Left cardiac atrium (tissue), 4 donors: ENCODE data around the gene RALB. TPM values are rescaled to one million over a fixed set of nuclear protein-coding genes. Genes with fewer than 3 reads are reported as not detected.
"Not testable (repeated sequence)": the region's sequence is repeated elsewhere in the genome, so short reads cannot be mapped to it uniquely, and the experiment has no call there.

Source experiments
- ATAC-seq, 2 donors: fragments of 200-7000 bp; cut with Tn5 transposase; one replicate each; pipeline ENCODE4 v1.9.1; 2020; ENCODE audit warnings: mild to moderate bottlenecking in 2 of 2, moderate library complexity in 2 of 2
- DNase-seq: peaks from one replicate; pipeline ENCODE4 v3.0.0-alpha.2; 2020
- intact Hi-C, 2 donors: fragments of 100-400 bp; cut with DNase I; formaldehyde crosslinking; loops; one replicate each; pipeline versions ENCODE4 v1.14.1 to v1.15.1; 2022 to 2023
- total RNA-seq, 2 donors: library from RNA; stranded (reverse); fragmentation: NEBNext Ultra II Directional; extraction: Animal tissue kit (Norgen Biotek cat#: 25700); gene quantifications; one replicate each; pipeline ENCODE4 v1.2.1, GENCODE V29; 2021
- donor health status: DM: no; HTN: yes; CAD: no.
- donor health status: DM: no; HTN: yes; CAD: no; lungs with severe emphysema.
- donor health status: DM: yes; HTN: yes; CAD: no.
- donor health status: Dilated cardiomyopathy.

The RALB gene
- total RNA-seq, 2 donors from 2014 or later = 52.5 to 54.7 TPM

DNA sequence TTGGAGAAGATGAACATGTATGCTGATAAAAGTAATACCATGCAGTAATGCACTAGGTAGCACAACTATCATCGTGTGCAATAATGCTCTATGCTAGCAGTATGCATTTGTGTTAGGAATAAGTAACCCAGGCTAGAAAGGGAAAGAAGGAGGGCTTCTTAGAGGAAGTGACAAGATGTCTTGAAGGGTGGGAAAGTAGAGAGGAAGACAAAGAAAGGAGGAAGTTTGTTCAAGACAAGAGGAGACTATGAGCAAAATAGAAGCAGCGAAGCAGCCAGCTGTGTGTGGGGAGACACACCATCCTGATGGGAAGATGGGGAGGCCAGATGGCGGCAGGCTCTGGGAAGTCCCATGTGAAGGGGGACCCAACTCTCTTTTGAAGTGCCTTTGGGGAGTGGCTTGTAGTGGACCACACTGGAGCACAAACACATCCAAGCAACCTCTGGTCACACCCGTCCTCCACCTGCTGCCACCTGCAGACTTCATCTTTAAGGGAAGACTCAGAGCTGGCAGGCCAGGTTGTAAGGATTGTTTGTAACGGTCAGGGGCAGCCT lies 53.4 kb downstream of the RALB start:
- no peak for ATAC-seq
- DNase-seq = no peak
- intact Hi-C loops = no loop called here

DNA sequence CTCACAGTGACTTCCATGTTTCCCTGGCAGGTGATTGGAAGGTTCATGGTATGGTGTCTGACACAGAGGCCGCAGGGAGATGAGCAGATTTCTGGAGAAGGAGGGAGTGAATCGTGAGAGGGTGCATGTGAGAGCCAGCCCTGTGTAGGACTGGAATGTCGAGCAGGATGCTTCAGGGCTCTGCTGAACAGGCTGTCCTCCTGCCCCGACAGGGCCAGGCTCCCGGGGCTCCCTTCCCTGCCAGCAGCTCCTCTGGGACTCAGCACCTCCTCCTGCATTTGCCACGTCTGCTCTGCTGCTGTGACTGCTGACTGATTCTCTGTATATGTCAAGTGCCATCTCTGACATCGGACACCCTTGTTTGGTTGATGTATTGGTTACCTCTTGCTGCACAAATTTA lies 54.8 kb downstream of the RALB start:
- ATAC-seq (no peak), DNase-seq (no peak)

DNA sequence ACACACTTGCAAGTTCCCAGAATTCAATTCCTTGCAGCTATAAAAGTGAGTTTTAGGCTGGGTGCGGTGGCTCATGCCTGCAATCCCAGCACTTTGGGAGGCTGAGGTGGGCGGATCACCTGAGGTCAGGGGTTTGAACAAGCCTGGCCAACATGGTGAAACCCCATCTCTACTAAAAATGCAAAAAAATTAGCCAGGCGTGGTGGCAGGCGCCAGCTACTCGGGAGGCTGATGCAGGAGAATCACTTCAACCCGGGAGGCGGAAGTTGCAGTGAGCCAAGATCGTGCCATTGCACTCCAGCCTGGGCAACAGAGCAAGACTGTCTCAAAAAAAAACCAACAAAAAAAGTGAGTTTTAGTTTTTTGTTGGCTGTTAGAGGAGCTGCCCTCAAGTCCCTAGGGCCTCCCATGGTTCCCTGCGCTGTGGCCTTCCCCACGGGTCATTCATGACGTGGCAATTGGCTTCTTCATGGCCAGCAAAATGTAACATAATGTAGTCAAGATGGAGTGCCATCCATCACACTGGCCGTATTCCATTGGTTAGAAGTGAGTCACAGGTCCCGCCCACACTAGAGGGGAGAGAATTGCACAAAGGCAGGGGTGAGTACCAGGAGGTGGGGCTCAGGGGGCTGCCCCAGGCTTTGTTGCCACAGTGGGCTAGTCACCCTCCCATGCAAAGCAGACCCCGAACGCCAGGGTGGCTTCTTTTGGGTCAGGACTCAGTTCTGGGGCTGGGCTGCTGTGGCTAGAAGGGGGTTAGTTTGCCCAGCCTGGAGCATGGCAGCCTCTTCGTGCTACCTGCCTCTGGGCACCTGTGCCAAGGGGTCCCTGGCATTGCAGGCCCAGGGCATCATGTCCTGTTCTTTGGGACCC lies 55.6 kb downstream of the RALB start:
- ATAC-seq (no peak), DNase-seq (no peak)
- intact Hi-C loops = no loop called here

More for the DNA sequence above, 54.8 kb downstream of the RALB start:
- intact Hi-C loops = no loop called here

DNA sequence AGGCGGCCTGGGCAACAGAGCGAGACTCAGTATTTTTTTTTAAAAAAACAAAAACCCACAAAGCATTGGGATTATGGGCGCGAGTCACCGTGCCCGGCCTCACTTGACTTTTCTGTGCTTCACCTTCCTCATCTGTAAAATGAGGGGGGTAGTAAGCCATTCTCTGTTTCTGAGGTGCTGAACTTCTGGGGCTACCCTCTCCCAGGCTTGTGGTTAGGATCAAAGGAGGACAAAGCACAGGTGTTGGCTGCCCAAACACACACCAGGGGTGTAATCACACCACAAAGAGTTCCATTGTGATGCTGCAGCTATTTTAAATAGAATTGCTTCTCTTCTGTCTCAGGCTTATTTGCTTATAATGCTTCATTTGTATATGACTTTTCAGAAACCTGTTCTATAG lies 57.5 kb downstream of the RALB start:
- intact Hi-C loops = loop anchor here in 1 of 2 donors (5.0 kb wide), 2 partner anchors 58 to 198 kb away; partner anchors contain the start of gene RALB
- DNase-seq (no peak), ATAC-seq (no peak)

DNA sequence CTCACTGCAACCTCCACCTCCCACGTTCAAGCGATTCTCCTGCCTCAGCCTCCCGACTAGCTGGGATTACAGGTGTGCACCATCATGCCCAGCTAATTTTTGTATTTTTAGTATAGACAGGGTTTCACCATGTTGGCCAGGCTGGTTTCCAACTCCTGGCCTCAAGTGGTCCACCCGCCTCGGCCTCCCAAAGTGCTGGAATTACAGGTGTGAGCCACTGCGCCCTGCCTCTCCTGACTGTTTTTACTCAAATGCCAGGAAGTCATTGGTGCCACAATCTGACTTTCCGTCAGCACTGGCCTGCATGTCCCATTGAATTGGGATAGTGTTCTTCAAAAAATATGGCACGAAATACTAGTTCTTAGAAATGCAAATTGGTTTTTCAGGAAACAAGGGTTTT lies 58.2 kb downstream of the RALB start:
- intact Hi-C loops = loop anchor here in 1 of 2 donors (5.0 kb wide), 2 partner anchors 59 to 199 kb away; partner anchors contain the start of gene RALB
- not testable (repeated sequence) for ATAC-seq, DNase-seq

DNA sequence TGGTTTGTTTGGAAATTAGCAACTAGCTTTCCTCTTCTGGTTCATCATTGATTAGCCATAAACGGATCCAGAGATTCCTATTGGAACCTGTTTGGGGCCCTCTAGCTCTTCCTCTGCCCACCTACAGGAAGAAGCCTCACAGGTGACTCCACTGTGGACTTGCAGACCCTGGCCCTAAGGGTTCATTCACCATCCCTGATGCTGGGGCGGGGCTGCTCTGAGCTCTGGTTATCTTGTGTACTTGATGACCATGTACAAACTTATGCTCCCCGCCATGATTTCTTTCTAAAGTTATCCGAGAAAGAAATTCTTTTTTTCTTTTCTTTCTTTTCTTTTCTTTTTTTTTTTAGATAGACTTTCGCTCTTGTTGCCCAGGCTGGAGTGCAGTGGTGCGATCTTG lies 59.4 kb downstream of the RALB start:
- DNase-seq (no peak), ATAC-seq (no peak)
- intact Hi-C loops = loop anchor here in 1 of 2 donors (5.0 kb wide), 2 partner anchors 60 to 200 kb away; partner anchors contain the start of gene RALB

DNA sequence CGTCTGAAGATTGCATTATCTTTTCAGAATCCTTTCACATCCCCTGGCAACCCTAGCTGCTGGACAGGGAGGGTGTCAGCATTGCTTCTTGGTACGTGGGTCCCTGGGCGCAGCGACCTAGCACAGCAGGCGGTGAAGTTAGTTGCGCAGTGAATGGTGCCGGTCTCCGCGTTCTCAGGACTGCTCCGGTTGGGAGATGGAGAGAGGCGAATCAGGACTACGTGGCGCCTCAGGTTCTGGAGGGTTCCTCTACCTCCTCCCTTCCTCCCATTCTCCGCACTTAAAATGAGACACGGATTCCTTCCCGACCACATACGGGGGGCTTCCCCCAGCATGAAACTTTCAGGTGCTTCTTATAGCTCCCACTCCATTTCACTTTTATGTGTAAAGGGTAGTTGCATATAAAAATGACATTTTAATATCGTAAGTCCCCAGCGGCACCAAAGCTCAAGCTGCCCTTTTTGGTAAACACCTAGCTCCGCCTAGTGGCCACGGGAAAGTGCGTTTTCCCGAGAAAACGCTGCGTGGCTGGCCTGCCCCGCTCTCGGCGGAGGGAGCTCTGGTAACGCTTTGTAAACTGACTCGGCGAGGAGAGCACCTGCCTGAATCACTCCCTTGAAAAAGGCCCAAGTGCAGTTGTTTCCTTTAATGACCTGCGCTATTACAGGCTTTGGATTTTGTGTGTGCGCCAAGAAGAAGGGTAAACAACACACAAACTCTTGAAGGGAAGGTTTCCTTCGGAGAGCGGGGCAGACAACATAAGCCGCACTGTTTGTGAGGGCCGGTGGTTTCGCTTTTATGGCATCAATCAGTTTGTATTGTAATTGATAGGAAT lies 60.4 kb downstream of the RALB start:
- intact Hi-C loops = loop anchor here in 1 of 2 donors (5.0 kb wide), 2 partner anchors 61 to 201 kb away; partner anchors contain the start of gene RALB
- ATAC-seq = peak; percentile 83 to 86
- DNase-seq = peak; percentile 80

DNA sequence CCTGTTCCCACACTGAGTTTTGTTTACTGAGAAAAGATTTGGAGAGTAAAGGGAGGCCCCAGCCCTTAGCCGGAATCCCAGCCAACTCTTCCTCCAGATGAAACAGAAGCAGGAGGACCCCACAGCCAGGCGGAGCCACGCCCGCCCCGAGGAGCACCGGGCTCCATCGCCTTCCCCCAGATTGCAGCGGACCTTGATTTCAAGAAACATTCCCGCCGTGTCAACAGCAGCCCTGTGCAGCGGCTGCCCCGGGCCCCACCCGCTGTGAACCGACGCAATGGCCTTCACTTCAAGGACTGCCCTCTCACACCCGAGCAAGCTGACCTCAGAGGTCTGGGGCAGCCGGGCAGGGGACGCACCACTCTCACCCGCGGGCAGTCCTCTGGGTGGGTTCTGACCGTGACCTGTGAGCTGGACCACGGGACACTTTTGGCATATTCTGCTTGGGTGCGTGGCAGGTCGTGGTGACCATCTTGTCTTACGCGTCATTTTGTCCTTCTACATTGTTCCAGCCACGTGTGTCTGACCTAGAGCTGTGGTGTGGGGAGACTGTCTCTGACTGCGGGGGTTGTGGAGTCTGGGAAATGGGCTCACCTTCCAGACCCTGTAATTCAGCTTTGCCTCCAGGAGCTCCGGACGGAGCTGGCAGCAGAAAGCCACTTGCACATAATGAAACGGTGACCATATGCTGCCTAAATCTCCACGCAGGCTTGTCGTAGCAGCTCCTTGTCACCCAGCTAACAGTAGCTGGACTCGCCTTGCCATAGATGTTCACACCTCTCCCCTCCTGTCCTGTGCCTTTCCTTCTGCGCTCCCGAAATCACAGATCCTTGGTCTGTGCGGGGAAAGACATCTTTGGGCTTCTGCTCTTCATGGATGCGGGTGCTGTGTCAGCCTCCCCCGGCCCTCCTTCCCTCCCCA lies 61.3 kb downstream of the RALB start:
- intact Hi-C loops = loop anchor here in 1 of 2 donors (5.0 kb wide), 2 partner anchors 62 to 202 kb away; partner anchors contain the start of gene RALB

DNA sequence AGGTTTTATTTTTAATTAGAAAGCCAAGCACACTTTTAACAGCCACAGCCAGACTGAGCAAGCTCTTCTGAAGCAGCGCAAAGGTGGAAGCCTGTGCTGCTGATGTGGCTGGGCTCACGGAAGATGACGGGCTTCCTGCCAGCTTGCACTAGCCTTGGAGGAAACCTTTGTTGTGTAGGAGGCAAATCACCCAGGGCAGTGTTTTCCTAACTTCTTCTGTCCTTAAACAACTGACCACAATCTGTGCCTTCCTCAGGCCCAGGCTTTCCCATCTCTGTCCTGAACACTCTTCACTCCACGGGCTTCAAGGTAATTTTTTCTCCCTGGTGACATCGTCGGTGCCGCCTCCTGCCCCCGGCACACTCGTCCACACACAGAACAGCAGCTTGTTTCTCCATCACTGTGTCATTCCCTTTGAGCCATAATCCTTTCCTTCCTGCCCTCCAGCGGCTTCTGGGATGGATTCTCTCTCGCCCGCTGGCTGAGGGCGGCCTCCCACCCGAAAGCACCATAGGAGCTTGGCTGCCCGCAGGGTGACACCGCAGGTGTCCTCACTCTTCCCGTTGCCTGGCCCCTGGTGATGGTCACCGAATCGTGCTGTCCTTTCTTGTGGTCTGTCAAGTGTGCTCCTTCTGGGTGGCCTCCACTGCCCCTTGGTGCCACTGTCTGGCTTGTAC lies 62.2 kb downstream of the RALB start:
- intact Hi-C loops = loop anchor here in 1 of 2 donors (5.0 kb wide), 2 partner anchors 63 to 203 kb away; partner anchors contain the start of gene RALB
- no peak for DNase-seq
- ATAC-seq = no peak

More for the DNA sequence above, 61.3 kb downstream of the RALB start:
- ATAC-seq (peak; percentile 10 to 27), DNase-seq (no peak)

DNA sequence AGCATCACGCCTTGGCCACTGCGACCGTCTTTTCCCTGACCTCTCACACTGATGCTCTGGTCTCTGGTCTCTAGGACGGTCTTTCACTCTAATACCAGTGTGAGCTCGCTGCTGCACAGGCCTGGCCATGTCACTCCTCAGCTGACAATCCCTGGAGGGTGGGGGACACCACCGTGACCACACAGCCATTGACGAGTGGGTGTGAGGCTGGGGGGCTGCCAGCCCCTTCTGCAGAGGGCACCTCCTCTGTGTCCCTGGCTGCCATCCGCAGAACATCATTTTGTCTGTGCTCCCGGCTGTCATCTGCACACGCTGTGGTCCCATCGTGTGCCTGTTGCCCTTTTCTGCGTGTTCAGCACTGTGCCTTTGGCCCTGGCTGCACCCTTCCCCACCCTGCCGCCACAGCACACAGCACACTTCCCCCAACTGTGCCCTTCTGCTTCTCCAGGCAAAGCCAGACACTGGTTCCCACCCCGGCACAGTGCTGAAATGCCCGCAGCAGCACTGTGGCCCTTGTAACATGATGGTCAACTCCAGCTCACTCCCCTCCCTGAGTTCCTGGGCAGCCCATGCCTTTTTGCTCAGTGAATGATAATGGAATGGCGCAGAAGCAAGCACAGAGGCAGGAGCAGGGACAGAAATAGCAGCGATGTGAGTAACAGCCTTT lies 62.8 kb downstream of the RALB start:
- intact Hi-C loops = no loop called here
- DNase-seq (no peak), ATAC-seq (no peak)

DNA sequence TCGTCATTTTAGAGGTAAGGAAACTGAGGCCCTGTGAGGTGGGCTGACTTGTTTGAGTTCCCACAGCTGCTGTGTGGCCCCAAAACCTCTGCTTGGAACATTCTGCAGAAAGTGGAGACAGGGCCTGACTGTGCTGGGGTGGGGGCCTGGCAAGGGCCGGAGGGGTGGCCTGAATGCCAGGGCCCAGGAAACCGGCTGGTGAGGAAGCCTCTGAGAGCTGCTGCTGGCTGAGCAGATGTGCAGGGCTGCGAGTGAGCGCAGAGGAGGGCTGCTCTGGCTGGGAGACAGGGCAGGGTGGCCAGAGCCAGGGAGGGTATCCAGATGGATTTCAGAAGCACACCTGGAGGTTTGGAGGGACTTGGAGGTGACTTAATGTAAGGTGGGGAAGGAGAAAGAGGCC lies 63.4 kb downstream of the RALB start:
- DNase-seq = no peak
- ATAC-seq = no peak
- intact Hi-C loops = no loop called here

DNA sequence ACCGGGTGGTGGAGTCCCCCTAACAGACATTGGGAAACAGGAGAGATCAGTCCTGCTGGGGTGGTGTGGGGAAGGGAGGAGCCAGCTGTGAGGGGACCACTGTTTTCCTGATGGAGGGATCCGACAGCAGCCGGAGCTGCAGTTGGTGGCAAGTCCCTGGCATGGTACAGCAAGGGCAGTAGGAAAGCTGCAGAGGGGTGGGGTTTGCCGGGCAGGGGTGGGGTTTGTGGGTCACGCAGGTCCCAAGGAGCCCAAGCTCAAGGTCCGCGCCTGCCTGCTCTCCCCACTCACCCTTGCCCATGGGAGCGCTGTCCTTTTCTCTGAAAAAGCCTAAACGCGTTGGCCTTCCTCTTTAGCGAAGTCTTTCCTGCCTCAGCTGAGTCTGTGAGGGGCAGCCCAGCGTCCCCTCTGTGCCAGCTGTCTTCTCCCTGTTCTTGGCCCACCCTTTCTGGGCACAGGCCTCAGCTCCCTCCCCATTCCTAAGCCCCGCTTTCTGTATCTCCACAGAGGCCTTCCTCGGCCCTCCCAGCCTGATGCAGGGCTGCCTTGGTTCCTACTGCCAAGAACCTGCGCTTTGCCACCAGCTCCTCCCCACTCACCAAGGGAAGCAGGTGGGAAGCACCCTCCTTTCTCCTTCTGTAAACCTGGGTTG lies 64.0 kb downstream of the RALB start:
- DNase-seq = no peak
- ATAC-seq = no peak
- intact Hi-C loops = no loop called here

DNA sequence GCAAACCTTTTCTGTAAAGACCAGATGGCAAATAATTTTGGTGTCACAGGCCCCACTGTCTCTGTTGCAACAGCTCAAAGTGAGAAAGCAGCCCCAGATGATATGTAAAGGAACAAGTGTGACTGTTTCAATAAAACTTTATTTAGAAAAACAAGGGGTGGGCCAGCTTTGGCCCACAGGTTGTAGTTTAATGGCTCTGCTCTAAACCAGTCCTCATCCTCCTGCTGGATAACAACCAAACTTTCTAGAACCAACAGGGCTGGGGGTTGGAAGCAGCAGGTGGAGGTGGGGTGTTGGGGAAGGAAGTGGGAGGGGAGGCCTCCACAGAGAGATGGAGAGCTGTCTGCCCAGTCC lies 64.5 kb downstream of the RALB start:
- intact Hi-C loops = no loop called here
- ATAC-seq (no peak), DNase-seq (no peak)

DNA sequence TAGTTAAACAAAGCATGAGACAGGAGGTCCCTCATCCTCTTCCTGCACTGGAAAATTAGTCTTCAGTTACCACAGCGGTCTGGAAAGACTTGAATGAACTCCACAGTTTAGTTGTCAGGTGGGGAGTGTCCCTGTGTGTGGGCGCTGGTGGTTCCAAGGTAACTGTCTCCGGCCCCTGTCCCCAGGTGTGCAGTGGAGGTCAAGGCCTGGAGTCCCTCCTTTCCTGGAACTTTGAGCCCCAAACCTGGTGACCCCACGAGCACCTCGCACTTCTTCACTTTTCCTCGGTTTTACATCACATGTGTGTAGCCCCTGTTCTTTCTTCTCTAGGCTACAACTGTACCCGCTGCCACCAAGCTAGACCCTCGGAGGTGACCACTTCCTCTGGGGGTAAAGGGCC lies 65.3 kb downstream of the RALB start:
- intact Hi-C loops = no loop called here
- DNase-seq (no peak), ATAC-seq (no peak)

DNA sequence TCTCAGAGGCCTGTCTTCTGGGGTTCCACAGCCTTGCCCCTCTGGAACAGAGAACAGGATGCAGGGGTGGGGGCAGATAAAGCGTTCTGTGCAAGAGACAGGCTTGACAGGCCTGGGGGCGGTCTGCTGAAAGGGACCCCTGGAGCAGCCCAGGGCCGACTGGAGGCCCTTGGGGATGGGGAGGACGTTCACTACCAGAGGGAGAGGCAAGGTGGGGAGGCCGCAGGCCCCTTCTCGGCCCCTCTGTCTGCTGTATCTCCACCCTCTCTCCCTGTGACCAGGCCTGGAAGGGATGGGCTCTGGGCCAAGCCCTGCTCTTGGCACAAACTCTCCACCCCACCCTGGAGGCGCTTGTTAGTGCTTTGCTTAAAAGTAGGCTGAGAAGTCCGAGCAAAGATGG lies 66.0 kb downstream of the RALB start:
- ATAC-seq = peak; percentile 45 to 70
- DNase-seq = peak; percentile 66
- intact Hi-C loops = no loop called here

DNA sequence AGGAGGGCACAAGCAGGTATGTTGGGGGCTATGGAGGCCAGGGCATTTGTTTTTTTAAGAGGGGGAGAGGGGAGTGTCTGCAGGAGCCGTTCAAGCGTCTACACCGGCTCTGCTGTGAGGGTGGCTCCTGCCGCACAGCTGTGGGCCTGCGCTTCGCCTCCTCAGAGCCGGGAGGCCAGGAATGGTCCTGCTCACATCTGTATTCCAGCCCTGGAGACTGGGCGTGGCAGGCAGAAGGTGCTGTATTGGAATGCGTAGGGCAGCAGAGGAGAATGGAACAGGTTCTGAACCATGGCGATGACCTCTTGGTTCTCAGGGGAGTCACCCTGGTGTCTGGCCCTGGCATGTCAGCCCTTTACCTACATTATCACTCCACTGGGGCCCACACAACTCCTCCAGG lies 66.5 kb downstream of the RALB start:
- ATAC-seq = no peak
- intact Hi-C loops = no loop called here
- no peak for DNase-seq
